Prostate gland (tissue), 2 donors: ENCODE results near the gene ALK. TPM values are rescaled to one million over a fixed set of nuclear protein-coding genes. Genes with fewer than 3 reads are reported as not detected.

Source experiments
- DNase-seq: peaks from one replicate; pipeline ENCODE4 v3.0.0-alpha.2; 2019; ENCODE audit warnings: low spot score
- H3K27ac ChIP-seq, 2 donors: fragments of 200-600 bp; sonication (generic); 2 replicates each; pipeline ENCODE4 v1.5.1; 2017 to 2019
- H3K27me3 ChIP-seq: fragments of 200-600 bp; sonication (generic); replicated peaks from 2 replicates; pipeline ENCODE4 v1.5.1; 2019; ENCODE audit not compliant: insufficient read depth
- H3K36me3 ChIP-seq, 2 donors: fragments of 200-600 bp; sonication (generic); 1 replicate in 1 of 2; 2 replicates in 1 of 2; pipeline versions ENCODE4 v1.5.1 to v1.8.1; 2017 to 2019
- H3K4me1 ChIP-seq: fragments of 200-600 bp; sonication (generic); replicated peaks from 2 replicates; pipeline ENCODE4 v1.5.1; 2019
- H3K4me3 ChIP-seq, 2 donors: fragments of 200-600 bp; sonication (generic); 2 replicates each; pipeline ENCODE4 v1.5.1; 2017 to 2019
- H3K9me3 ChIP-seq: fragments of 200-600 bp; sonication (generic); 2 replicates; pipeline ENCODE4 v1.5.1; 2017
- POLR2A ChIP-seq: fragments of 450-650 bp; IDR thresholded peaks from one replicate; pipeline ENCODE4 v1.6.1; 2016; ENCODE audit warnings: antibody characterized with exemption, mild to moderate bottlenecking
- POLR2AphosphoS5 ChIP-seq: sonication (generic); formaldehyde crosslinking; IDR thresholded peaks from one replicate; pipeline ENCODE4 v1.6.1; 2017; ENCODE audit warnings: antibody characterized with exemption
- WGBS: methylation state at CpG from one replicate; pipeline ENCODE4 v1.1.5; 2018; 5-methylcytosine and 5-hydroxymethylcytosine counted together
- intact Hi-C: fragments of 100-400 bp; cut with DNase I; formaldehyde crosslinking; loops from one replicate; pipeline ENCODE4 v1.14.2; 2022
- total RNA-seq, 2 donors: library from RNA; depleted of rRNA; stranded (reverse); fragments of >200 nt; gene quantifications; one replicate each; pipeline ENCODE4 v1.1.0, GENCODE V29; 2016
- TF ChIP-seq, protein P1 (sequence below), 4 experiments: fragments of 200-600 bp in 2 of 4; fragments of 450-650 bp in 2 of 4; sonication (generic) in 2 of 4; IDR thresholded peaks; 1 replicate in 3 of 4; 2 replicates in 1 of 4; pipeline ENCODE4 v1.5.1; 2016 to 2019; ENCODE audit warnings: antibody characterized with exemption in 4 of 4, mild to moderate bottlenecking in 2 of 4, moderate library complexity in 2 of 4

The ALK gene
- total RNA-seq, 2 donors from 2014 or later, result 0.14 to 1.2 TPM

DNA sequence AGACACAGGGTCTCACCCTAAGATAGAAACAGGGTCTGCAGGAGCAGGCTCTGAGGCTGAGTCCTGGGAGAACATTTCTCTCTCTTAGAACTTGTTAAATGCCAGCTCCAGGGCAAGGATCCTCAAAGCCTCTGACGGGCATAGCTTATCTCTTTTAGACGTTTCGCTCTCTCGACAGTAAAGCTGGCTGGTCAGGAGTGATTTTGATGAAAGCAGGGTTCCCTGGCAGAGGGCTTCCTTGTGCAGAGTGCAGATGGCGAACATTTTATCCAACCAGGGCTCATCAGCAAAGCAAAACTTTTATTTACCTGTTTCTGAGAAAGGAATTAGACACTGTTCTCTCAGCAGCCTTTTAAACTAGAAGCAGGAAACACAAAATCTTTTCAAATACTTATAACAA, 350.8 kb downstream of the ALK start:
- no peak for DNase-seq
- 58% methylated on average over 5 of the region's 5 CpGs for WGBS
- intact Hi-C loops, result no loop called here
- H3K4me1 ChIP-seq, result no peaks in the 10 kb centered on the region
- no peak overlapping the region for H3K4me3 ChIP-seq
- no peak for TF ChIP-seq POLR2A
- TF ChIP-seq, protein P1, sequence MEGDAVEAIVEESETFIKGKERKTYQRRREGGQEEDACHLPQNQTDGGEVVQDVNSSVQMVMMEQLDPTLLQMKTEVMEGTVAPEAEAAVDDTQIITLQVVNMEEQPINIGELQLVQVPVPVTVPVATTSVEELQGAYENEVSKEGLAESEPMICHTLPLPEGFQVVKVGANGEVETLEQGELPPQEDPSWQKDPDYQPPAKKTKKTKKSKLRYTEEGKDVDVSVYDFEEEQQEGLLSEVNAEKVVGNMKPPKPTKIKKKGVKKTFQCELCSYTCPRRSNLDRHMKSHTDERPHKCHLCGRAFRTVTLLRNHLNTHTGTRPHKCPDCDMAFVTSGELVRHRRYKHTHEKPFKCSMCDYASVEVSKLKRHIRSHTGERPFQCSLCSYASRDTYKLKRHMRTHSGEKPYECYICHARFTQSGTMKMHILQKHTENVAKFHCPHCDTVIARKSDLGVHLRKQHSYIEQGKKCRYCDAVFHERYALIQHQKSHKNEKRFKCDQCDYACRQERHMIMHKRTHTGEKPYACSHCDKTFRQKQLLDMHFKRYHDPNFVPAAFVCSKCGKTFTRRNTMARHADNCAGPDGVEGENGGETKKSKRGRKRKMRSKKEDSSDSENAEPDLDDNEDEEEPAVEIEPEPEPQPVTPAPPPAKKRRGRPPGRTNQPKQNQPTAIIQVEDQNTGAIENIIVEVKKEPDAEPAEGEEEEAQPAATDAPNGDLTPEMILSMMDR (IDR thresholded peaks at IDR 0.05), result no peak
- no peak for TF ChIP-seq POLR2AphosphoS5
- no peaks in the 10 kb centered on the region for H3K9me3 ChIP-seq
- no peaks in the 10 kb centered on the region for H3K27me3 ChIP-seq
- no peaks in the 10 kb centered on the region for H3K36me3 ChIP-seq
- H3K27ac ChIP-seq, result no peak overlapping the region

- Histone ChIP-seq H3K9me3 (no peaks in the 10 kb centered on the region), H3K4me3 (no peak overlapping the region), H3K27me3 (no peaks in the 10 kb centered on the region), H3K36me3 (no peaks in the 10 kb centered on the region), H3K27ac (no peak overlapping the region), H3K4me1 (no peaks in the 10 kb centered on the region)
- no peak for DNase-seq
- TF ChIP-seq, protein P1 (IDR thresholded peaks at IDR 0.05), result no peak
- TF ChIP-seq POLR2AphosphoS5, result no peak
- no peak for TF ChIP-seq POLR2A
- 89% methylated on average over 6 of the region's 6 CpGs for WGBS
- intact Hi-C loops, result no loop called here
These were observed 353.4 kb downstream of the ALK start for GRCh38 chr2:29567906-29568520.

DNA sequence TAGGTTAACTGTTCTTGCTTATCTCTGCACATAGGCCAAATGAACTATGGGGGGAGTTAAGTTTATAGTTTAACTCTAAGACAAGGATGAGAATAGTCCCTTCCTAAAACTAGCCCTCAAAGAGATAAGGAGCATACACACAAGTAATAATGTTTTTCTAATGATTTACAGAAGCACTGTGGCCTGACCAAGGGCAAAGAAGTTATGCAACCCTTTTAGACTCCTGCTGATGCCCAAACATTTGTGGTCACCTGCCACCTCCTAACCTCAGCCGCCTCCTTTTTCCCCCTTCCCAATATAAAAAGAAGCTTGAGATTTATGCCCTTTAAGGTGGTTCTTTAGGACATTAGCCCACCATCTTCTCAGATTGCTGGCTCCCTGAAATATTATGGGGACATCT, 357.7 kb downstream of the ALK start:
- Histone ChIP-seq H3K9me3 (no peaks in the 10 kb centered on the region), H3K27me3 (no peaks in the 10 kb centered on the region), H3K36me3 (no peaks in the 10 kb centered on the region), H3K4me1 (no peaks in the 10 kb centered on the region), H3K27ac (no peak overlapping the region), H3K4me3 (no peak overlapping the region)
- TF ChIP-seq POLR2A (no peak), POLR2AphosphoS5 (no peak)
- TF ChIP-seq, protein P1 (IDR thresholded peaks at IDR 0.05), result no peak
- intact Hi-C loops, result no loop called here
- 92% methylated on average over 1 of the region's 1 CpG for WGBS
- DNase-seq, result no peak

GRCh38 chr2:29562896-29563295, 358.5 kb downstream of the ALK start:
- intact Hi-C loops, result no loop called here

DNA sequence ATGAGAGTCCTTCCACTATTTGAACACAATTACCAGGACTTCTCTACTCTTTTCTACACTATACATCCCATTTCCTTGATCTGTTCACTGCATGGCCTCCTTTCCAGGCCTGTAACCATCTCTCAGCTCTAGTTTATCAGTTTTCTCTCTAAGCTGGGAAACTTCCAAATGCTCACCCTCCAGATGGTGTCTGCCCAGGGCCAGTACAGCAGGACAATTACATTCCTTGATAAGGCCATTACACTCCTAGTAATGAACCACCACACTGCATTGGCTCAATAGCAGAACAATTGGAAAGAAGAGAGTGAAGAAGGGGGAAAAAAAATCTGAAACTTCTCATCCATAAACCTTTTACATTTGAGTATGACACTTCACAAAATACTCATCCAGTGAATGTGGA, 359.1 kb downstream of the ALK start:
- Histone ChIP-seq H3K9me3 (no peaks in the 10 kb centered on the region), H3K27ac (no peak overlapping the region), H3K27me3 (no peaks in the 10 kb centered on the region), H3K4me3 (no peak overlapping the region), H3K4me1 (no peaks in the 10 kb centered on the region), H3K36me3 (no peaks in the 10 kb centered on the region)
- intact Hi-C loops, result no loop called here
- TF ChIP-seq, protein P1 (IDR thresholded peaks at IDR 0.05), result no peak
- no peak for TF ChIP-seq POLR2A
- no peak for TF ChIP-seq POLR2AphosphoS5
- DNase-seq, result no peak

More at GRCh38 chr2:29562896-29563295, 358.5 kb downstream of the ALK start:
- H3K36me3 ChIP-seq, result no peaks in the 10 kb centered on the region
- no peak overlapping the region for H3K4me3 ChIP-seq
- WGBS, result 80% methylated on average over 2 of the region's 2 CpGs
- H3K4me1 ChIP-seq, result no peaks in the 10 kb centered on the region
- no peaks in the 10 kb centered on the region for H3K9me3 ChIP-seq
- H3K27me3 ChIP-seq, result no peaks in the 10 kb centered on the region
- no peak for DNase-seq
- TF ChIP-seq POLR2AphosphoS5, result no peak
- no peak for TF ChIP-seq POLR2A
- TF ChIP-seq, protein P1 (IDR thresholded peaks at IDR 0.05), result no peak
- H3K27ac ChIP-seq, result no peak overlapping the region
